Putamen (tissue), 1 donor: ENCODE results near the gene MAGEL2.

Experiments
- DNase-seq: peaks from one replicate; pipeline ENCODE4 v3.0.0-alpha.2; 2016; ENCODE audit warnings: low spot score

The MAGEL2 gene

DNA sequence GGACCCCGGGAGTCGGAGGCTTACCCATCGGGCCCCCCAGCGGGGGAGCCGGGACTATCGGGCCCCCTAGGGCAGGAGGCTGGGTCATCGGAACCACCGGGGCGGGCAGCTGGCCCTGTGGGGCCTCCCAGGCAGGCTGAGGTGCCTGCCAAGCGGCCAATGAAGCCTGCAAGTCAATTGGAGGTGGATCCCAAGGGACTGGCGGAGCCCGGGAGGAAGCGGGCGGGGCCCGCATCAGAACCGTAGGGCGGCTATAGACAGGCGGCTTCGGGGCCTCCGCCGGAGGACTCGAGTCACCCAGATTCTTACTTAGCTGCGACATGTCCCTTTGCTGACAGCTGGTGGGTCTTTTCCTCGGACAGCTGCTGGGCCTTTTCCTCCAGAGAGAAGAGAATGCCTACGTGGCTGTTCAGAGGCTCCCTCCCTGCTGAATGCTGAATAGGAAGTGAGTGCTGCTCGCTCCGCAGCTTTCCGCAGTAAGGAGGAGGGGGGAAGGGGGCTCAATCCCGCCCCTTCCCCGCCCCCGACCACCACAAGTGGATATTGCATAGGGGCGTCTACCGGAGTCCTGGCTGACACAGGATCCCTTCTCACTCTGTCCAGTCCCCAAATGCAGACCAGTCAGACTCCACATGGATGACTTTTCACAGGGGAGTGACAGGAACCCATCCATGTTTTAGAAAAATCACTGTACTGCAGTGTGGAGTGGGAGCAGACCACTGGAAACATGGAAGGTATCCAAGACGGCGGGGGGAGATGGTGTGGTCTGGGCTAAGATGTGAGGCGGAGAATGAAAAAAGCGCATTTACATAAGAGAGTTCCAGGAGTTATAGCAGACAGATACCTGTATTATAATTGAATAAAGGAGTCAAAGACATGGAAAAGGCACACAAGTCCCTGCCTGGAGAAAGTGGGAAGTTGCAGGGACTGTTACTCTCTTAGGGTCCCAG is at the start of gene MAGEL2:
Gene MAGEL2 (minus strand): TSS at position 447 of the 950 bp plus-strand sequence. CDS start 125 bp downstream, at position 322.
- DNase-seq, result no peak

DNA sequence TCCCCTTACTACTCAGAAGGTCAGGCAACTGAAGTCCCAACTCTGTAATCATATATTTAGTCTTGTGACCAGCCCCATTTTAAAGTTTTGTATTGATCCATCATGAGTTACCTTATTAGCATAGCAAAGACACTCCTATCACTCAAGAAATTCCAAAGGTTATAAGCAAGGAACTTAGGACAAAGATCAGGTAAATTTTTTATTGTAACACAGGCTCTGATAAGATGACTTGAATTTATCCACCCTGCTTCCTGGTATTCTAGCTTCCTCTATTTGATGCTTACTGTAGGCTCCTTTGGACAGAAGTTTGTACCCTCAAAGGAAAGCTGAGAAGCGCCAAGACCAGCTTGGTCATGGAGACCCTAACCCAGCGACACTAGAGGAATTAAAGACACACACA is 47.6 kb upstream of the MAGEL2 start:
- no peak for DNase-seq

GRCh38 chr15:23694592-23694991 is 46.9 kb upstream of the MAGEL2 start:
- DNase-seq, result no peak

GRCh38 chr15:23690450-23690852 is 42.8 kb upstream of the MAGEL2 start:
- DNase-seq, result peak; percentile 66

GRCh38 chr15:23690015-23690414 is 42.3 kb upstream of the MAGEL2 start:
- DNase-seq, result no peak

GRCh38 chr15:23687143-23687470 is 39.4 kb upstream of the MAGEL2 start, which contains the start of gene NDN:
Gene NDN, minus strand, starts transcription at chr15:23687305. Its CDS starts 88 bp downstream, at chr15:23687217.
- DNase-seq, result peak; percentile 46

DNA sequence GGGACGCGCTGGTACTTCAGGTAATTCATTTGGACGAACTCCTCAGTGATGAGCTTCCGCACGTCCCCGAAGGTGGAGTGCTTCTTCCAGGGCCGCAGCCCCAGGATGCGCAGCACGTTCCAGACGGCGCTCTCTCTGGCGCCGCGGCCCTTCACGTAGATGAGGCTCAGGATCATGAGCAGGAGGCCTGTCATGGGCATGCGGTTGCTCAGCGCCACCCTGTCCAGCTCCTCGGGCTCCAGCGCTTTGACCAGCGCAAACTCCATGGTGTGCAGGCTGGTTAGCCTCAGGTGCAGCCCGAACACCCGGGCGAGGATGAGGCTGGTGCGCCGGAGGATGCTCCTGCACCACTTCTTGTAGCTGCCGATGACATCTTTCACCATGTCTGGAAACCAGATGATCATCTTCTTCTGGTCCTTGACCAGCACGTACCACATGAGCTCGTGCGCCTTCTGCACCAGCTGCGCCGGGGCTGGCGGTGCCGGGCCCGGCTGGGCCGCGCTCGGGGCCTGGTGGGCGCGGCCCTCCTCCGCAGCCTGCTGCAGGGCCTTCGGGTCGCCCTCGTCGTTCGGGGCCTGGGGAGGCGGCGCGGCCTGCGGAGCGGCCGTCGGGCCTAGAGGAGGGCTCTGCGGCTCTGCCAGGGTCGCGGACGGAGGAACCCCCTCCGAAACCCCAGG is 38.9 kb upstream of the MAGEL2 start:
- no peak for DNase-seq

DNA sequence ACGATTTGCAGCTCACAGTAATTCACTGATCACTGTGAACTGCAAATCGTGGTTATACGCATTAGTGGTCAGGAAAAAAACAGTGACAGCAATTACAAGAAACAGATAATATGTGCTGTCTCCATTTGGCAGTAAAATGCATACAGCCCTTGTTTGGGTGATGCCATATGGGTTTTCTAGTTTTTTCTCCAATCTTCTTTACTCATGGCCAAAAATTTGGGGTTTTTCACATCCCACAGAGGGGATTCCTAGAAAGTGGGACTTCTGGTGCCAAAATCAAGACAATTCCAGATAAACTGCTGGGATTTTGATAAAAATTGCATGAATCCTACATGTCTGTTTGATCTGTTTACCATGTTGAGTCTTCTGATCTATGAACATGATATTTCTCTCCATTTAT is 23.8 kb upstream of the MAGEL2 start:
- DNase-seq, result no peak

GRCh38 chr15:23670970-23671369 is 23.3 kb upstream of the MAGEL2 start:
- no peak for DNase-seq

GRCh38 chr15:23663232-23663631 is 15.6 kb upstream of the MAGEL2 start:
- DNase-seq, result no peak

GRCh38 chr15:23648920-23649515 is 1.4 kb upstream of the MAGEL2 start:
- no peak for DNase-seq

GRCh38 chr15:23647001-23647295 is 719 bp downstream of the MAGEL2 start:
- no peak for DNase-seq

GRCh38 chr15:23646165-23647000 is 1.3 kb downstream of the MAGEL2 start:
- DNase-seq, result no peak

DNA sequence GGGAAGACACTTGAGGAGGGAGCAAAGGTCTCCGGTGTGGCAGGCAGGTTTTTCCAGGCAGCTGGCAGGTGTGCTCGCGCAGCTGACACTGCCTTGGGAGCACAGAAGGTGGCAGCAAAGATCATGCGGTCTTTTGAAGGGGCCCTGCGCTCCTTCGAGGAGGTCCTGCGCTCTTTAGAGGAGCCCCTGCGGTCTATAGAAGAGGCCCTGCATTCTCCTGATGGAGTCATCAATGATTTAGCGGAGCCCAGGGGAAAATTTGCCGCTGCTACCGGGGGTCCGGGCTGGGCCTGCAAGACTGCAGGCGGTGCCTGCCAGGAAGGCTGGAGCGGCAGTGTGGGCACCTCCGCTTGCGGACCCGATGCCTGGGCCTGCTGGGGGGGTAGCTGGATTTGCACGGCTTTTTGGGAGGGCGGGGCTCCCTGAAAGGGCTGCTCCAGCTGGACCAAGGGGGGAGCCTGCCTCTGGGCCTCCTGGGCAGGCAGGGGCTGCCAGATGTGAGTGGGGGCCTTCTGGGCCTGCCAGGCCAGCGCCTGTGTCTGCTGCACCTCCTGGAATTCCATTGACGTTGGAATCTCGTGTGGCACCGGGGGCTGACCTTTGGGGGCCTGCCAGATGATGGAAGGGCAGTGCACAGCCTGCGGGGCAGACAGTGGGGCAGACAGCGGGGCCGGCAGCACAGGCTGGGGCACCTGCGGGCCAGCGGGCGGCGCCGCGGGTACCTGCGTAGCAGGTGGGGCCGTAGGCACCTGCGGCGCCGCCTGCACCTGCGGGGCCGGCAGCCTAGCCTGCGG is 2.1 kb downstream of the MAGEL2 start:
- DNase-seq, result no peak

DNA sequence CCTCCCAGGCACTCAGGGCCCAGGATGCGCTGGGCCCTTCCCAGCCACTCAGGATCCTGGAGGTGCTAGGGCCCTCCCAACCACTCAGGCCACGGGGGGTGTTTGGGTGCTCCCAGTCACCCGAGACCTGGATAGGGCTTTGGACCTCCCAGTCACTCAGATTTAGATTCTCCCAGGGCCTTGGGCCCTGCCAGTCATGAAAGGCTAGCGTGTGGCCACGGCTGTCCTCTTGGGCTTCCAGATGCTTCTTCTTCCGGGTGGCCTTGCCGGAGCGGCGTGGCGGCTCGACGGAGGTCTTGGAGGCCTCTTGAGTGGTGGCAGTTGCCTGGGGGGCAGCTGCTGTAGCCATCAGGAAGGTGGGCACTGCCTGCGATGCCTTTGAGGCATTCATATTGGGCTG is 2.8 kb downstream of the MAGEL2 start:
- no peak for DNase-seq

- DNase-seq, result peak; percentile 49
Measured at GRCh38 chr15:23642413-23643044, 5.1 kb downstream of the MAGEL2 start.

GRCh38 chr15:23634181-23634580 is 13.5 kb downstream of the MAGEL2 start:
- DNase-seq, result no peak

DNA sequence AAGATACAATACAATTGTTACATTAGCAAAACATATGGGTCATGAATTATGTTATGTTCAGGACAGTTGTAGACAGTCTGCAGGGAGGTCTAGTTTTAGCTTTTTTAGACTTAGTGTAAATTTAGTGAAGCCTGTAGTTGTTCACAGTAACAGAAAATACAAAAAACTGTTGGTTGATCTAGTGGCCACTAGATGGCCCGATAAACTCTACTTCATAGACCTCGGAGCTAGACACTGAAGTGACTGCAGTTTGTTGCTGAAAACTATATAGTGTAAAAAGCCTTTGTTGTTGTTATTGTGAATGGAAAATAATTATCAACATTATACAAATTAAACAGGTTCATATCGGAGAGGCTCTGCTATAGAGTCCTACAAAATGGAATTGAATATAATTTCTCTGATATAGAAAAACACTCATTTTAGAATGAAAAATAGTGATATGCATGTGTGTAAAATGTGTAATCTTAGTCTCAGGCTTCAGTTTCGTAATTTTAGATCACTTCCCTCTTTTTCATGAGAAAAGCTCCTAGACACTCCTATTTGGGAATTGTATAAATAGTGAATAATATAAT is 18.3 kb downstream of the MAGEL2 start:
- no peak for DNase-seq

GRCh38 chr15:23628612-23629233 is 18.9 kb downstream of the MAGEL2 start:
- DNase-seq, result no peak

DNA sequence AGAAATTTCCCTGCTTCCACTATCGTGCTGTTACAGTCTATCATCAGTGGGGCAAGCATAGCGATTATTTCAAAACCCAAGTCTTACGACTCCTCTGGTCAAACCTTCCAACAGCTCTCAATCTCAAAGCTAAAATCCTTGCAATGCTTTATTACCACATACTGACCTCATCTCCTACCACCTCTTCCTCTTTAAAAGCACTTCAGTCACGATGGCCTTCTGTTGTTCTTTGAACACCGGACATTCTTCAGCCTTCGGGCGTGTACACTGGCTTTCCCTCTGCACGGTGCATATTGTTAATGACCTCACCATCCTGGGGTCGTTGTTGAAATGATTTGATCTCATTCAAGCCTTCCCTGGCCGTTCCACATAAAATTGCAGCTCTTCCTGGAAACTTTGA is 31.1 kb downstream of the MAGEL2 start:
- DNase-seq, result no peak
